HG02642 (cell line): Measurements from ENCODE around the gene ADAM8.

Experiments used
- ATAC-seq: cut with Tn5 transposase; IDR thresholded peaks from one replicate; pipeline ENCODE4 v1.9.1; 2021; ENCODE audit warnings: mild to moderate bottlenecking; ENCODE audit not compliant: unreplicated experiment, poor library complexity

Gene ADAM8

DNA sequence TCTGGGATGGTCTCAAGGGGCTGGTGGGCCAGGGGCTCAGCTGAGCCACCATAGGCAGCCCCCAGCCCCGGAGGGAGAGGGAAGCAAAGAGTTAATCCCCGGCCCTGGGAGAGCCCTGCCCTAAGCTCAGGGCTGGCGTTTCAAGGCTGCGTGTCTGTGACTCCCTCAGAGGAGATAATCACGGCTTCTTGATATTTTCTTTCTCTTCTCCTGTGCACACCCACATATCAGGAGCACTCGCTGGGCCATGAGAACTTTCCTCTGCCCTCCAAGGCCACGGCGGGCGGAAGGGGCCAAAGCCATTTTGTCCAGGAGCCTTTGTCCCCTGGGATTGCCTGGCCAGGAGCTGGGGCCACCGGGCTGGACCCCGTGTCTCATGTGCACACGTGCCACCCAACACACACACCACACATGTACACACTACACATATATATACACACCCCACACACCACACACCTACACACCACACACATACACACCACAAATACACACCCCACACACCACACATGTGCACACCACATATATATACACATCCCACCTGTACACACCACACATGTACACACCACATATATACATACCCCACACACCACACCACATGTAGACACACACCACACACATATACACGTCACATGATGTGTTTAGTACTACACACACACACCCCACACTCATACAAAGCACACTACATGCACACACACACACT is 22.1 kb downstream of the ADAM8 start:
- ATAC-seq, result no peak

DNA sequence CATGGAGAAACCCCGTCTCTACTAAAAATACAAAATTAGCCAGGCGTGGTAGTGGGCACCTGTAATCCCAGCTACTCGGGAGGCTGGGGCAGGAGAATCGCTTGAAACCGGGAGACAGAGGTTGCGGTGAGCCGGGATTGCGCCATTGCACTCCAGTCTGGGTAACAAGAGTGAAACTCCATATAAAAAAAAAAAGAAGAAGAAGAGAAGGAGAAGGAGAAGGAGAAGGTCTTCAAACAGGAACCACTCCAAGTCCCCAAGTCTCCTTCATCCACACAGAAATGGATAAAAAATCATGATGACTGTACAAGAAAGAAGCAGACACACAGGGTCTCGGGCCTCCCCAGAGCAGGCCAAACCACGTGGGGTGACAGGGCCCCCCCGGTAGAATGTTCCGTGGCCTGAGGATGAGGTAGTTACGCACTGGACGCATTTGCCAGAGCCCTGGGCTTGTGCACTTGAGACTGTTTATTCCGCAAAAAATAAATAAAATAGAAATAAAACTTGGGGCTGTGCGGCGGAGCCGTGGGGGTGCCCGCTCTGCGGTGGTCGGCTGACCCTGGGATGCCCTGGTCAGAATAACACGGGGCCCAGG is 23.2 kb downstream of the ADAM8 start:
- ATAC-seq, result no peak

- ATAC-seq, result no peak
These were observed 24.5 kb downstream of the ADAM8 start for GRCh38 chr10:133252223-133252552.

DNA sequence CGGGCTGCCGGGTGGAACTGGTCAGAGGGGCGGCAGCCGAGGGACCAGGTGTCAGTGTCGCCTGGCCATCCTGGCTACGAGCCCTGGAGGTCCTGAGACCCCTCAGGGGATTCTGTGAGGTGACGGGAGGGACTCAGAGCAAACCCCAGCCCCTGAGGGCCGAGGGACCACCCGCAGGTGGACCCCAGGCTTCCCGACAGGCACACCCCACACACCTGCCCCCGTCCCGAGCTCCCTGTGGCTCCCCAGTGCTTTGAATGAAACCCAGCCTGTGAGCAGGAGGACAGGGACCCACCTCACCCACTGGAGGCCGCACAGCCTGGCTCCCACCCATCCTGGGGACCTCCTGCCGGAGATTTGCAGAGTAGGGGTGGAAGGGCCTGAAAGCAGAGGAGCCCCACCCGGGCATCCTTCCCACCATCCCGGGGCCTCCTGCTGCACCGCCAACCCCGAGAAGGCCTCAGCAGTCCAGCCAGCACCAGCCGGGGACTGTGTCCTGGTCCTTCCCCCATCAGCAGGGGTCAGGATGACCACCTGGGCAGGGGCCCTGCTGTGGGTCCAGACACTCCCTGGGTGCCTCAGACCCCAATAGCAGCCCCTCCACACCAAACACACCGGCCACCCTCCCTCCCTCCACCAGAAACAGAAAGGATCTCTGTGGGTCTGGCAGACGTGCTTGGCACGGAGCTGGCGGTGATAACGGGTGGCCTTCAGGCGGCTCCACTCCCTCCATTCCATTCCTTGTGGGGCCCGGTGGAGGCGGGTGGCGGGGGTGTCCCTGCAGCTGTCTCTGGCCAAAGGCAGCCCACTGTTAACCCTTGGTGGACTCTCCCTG is 25.1 kb downstream of the ADAM8 start:
- no peak for ATAC-seq

DNA sequence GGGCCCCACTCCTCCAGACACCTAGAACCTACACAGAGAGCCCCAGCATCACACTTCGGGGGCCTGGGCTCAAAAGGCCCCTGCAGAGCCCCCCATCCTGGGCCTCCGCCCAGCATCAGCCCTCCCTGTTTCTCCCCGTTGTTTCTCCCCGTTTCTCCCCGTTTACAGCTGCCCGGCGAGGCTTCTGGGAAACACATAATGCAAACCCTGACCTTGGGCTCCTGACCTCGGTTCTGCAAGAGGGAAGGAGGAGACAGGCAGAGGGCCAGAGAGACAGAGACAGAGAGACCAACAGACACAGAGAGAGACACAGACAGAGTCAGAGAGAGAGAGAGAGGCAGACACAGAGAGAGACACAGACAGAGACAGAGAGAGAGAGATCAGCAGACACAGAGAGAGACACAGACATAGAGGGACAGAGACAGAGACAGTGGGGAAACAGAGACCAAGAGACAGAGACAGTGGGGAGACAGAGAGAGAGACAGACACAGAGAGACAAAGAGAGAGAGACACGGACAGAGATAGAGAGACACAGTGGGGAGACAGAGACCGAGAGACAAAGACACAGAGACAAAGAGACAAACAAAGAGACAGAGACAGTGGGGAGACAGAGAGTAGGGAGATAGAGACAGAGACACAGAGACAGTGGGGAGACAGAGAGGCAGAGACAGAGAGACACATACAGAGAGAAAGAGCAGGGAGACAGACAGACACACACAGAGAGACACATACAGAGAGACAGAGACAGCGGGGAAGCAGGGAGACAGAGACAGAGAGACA is 26.5 kb downstream of the ADAM8 start:
- ATAC-seq, result no peak

- ATAC-seq, result no peak
These were observed 27.4 kb downstream of the ADAM8 start for GRCh38 chr10:133249094-133249780.

DNA sequence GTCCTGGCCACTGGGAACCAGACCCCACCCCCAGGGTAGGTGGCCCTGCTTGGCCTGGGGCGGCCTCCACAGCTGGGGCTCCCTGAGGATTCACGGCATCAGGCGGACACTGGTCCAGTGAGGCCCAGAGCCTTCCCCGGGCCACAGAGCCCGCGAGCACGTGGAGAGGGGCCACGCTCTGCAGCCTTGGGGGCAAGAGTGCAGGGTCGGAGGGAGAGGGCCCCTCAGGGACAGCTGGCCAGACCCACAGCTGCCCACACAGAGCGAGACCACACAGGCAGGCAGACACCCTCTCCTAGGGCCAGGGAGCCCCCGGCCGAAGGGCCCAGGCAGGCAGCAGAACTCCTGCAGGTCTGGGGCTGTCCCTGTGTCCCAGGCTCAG is 28.3 kb downstream of the ADAM8 start:
- no peak for ATAC-seq

GRCh38 chr10:133247681-133248333 is 28.9 kb downstream of the ADAM8 start:
- no peak for ATAC-seq

DNA sequence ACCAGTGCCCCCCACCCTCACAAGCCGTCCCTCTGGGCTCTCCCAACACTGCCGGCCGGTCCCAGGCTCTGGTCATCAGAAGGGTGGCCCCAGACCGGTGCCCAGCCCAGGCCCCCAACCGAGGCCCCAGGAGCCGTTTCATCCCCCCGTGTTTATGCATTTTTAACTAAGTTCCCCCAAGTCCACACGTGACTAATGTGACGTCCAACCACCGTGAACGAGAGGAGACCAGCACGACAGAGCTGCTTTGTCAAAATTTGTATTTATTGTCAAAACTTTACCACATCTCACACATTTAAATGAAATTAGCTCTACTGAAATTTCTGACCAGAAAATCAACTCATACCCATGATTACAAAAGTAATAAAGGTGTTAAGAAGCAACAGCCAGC is 30.4 kb downstream of the ADAM8 start:
- no peak for ATAC-seq

- ATAC-seq, result no peak
These were observed 31.0 kb downstream of the ADAM8 start for GRCh38 chr10:133245439-133246235.

DNA sequence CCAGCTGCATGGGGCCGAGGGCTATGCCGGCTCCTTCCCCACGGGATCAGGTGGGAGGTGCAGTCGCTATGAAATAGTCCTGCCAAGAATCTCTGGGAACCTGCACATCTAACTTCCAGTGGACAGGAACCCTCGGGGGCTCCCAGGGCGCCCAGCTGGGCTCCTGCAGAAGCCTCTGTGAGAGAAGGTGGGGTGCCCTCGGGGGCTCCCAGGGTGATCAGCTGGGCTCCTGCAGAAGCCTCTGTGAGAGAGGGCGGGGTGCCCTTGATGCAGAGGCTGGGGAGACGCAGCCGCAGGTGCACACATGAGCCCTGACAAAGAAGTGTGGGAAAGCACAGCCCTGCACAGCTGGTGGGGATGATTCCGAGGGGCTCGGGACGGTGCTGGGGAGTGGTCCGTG is 33.1 kb downstream of the ADAM8 start:
- no peak for ATAC-seq

DNA sequence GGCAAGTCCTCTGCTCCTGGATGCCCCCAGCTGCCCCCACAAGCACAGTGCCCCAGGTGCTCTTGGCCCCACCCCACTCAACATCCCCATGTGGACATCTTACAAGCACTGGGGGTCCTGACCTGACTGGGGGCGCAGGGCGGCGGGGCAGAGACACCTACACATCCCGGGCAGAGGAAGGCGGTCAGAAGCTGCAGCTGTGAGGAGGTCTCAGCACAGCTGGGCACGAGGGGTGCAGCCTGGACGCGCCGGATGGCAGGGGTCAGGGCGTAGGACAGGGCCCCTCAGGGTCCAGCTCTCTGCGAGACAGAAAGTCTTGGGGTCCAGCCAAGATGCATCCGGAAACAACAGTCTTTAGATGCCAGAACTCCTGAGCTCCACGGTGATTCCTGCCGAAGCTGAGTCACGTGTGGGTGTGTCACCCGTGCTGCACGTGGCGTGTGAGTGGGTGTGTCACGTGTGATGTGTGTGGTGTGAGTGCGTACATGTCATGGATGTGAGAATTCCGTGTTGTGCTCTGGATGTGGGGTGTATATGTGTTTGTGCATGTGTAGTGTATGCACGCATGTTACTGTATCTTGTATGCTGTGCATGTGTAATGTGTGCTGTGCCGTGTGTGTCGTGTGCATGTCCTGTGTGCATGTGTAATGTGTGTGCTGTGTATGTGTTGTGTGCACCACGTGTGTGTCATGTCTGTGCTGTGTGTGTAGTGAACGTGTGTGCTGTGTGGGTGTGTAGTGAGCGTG is 33.9 kb downstream of the ADAM8 start:
- ATAC-seq, result no peak

DNA sequence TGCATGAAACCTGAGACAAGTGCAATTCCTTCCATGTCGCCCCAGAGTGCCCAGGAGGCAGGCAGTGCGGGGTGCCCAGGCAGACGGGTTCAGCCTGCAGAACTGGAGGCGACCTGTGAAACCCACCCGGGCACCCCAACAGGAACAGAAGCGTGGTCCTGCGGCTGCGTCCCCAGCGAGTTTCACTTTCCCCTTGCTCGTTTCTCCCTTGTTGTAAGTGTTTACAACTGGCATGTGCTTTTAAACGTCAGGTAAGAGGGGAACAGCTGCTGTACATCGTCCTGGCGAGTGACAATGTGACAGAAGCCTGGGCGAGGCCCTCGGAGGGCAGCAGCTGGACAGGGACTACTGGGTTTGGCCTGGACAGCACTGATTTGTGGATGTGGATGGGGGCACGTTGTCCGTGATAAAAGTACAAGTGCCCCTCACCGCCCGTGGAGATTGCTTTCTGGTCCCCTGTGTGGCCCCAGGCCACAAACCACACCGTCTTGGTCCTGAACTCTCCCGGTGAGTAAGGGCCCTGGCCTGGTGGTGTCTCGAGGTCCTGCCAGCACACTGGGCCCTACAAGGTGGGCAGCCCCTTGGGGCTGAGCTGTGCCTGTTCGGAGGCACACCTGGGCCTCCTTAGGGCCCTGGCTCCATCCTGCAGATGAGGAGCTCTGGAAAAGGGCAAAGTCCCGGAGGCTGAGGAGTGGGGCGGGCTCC is 35.0 kb downstream of the ADAM8 start:
- no peak for ATAC-seq

DNA sequence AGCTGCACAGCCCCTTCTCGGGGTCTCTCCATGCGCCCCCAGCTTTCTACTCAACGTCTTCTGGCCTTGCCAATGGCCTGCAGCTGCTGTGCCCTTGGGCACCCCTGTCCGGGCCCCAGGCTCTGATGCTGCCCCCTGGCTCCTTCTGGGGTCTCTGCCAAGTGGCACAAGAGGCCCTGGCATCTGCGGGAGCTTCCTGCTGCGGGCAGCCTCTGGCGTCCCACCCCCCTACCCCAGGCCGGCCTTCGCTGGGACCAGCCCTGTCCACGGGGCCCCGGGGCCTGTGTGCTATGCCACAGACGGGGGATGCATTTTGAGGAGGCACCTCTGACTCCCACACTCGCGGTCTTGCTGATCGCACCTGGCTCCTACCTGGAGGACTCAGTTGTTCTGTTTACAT is 36.7 kb downstream of the ADAM8 start:
- no peak for ATAC-seq

DNA sequence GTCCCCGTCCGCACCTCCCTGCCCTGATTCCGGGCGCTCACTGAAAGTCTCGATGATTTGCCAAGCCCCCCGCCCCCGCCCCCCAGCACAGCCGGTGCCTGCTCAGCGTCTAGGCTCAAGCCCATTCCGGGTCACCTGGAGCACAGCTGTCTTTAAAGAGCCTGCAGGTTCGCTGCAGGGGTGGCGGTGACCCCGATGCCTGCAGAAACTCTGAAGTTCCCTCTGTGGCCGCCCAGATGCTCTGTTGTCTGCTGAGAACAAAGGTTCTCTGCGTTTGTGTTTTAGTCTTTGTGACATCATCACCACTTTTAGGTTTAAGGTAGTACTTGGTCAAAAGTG is 38.2 kb downstream of the ADAM8 start:
- ATAC-seq, result no peak

- ATAC-seq, result no peak
These were observed 38.8 kb downstream of the ADAM8 start, which contains the start of gene VENTX for GRCh38 chr10:133237588-133238465. Gene VENTX (plus strand): TSS chr10:133237855. CDS start chr10:133237915, 60 bp downstream.

- no peak for ATAC-seq
These were observed 39.5 kb downstream of the ADAM8 start for GRCh38 chr10:133237241-133237587.
